DND-41 (cell line): Measurements from ENCODE around the gene AMZ2.

ENCODE experiments used
- ATAC-seq: fragments of 200-7000 bp; cut with Tn5 transposase; 3 replicates; pipeline ENCODE4 v1.9.1; 2021; ENCODE audit warnings: low read depth; ENCODE audit not compliant: insufficient read depth
- DNase-seq: peaks from one replicate; pipeline ENCODE4 v3.0.0-alpha.2; 2020
- H2AFZ ChIP-seq: 2 replicates; pipeline ENCODE4 v1.6.0; 2012; ENCODE audit warnings: low read depth, low read length
- H3K27ac ChIP-seq: 2 replicates; pipeline ENCODE4 v1.5.1; 2012; ENCODE audit warnings: low read length, inconsistent platforms
- H3K27me3 ChIP-seq: fragments of 200-600 bp; sonication (generic); 2 replicates; pipeline ENCODE4 v1.6.0; 2012; ENCODE audit warnings: low read length, mild to moderate bottlenecking, inconsistent platforms; ENCODE audit not compliant: insufficient read depth, poor library complexity
- H3K36me3 ChIP-seq: 2 replicates; pipeline ENCODE4 v1.5.1; 2012; ENCODE audit warnings: low read length, inconsistent platforms; ENCODE audit not compliant: insufficient read depth
- H3K4me1 ChIP-seq: 2 replicates; pipeline ENCODE4 v1.5.1; 2012; ENCODE audit warnings: mild to moderate bottlenecking, low read length; ENCODE audit not compliant: insufficient read depth
- H3K4me2 ChIP-seq: 2 replicates; pipeline ENCODE4 v1.6.0; 2012; ENCODE audit warnings: mild to moderate bottlenecking, moderate library complexity, low read length, inconsistent platforms; ENCODE audit not compliant: insufficient read depth
- H3K4me3 ChIP-seq, 2 experiments: fragments of 200-600 bp in 1 of 2; shearing (Covaris generic) in 1 of 2; 2 replicates each; pipeline ENCODE4 v1.5.1; 2012 to 2016; ENCODE audit warnings: inconsistent platforms in 2 of 2, low read length in 2 of 2, mild to moderate bottlenecking in 2 of 2, low read depth in 1 of 2, moderate library complexity in 1 of 2
- H3K79me2 ChIP-seq: 2 replicates; pipeline ENCODE4 v1.6.0; 2012; ENCODE audit warnings: low read length, inconsistent platforms; ENCODE audit not compliant: insufficient read depth
- H3K9ac ChIP-seq: 2 replicates; pipeline ENCODE4 v1.6.0; 2012; ENCODE audit warnings: low read depth, mild to moderate bottlenecking, inconsistent platforms, low read length, moderate library complexity
- H3K9me3 ChIP-seq: 2 replicates; pipeline ENCODE4 v1.5.1; 2012; ENCODE audit warnings: low read length, moderate library complexity, mild to moderate bottlenecking, inconsistent platforms; ENCODE audit not compliant: insufficient read depth, severe bottlenecking
- H4K20me1 ChIP-seq: 2 replicates; pipeline ENCODE4 v1.6.0; 2012; ENCODE audit warnings: low read length; ENCODE audit not compliant: insufficient read depth
- CTCF ChIP-seq: IDR thresholded peaks from 2 replicates; pipeline ENCODE4 v1.5.1; 2012; ENCODE audit warnings: borderline replicate concordance, low read length, moderate library complexity, mild to moderate bottlenecking; ENCODE audit not compliant: poor library complexity, severe bottlenecking; ENCODE audit errors: extremely low read depth
- EZH2 ChIP-seq: IDR thresholded peaks from 3 replicates; pipeline ENCODE4 v1.6.1; 2012; ENCODE audit warnings: borderline replicate concordance, low read depth, mild to moderate bottlenecking, moderate library complexity, low read length, inconsistent platforms; ENCODE audit not compliant: severe bottlenecking

Gene AMZ2

GRCh38 chr17:68301438-68301959, 53.7 kb downstream of the AMZ2 start:
- Histone ChIP-seq H3K4me1 (peaks cover 32% of the 10 kb centered on the region), H3K27ac (no peak overlapping the region), H3K9ac (no peak overlapping the region), H3K4me3 (no peak overlapping the region), H3K9me3 (no peaks in the 10 kb centered on the region), H2AFZ (no peak overlapping the region), H3K4me2 (no peak overlapping the region), H3K79me2 (peaks cover 4% of the 10 kb centered on the region; the same call in 1 of the 2 replicates), H4K20me1 (no peaks in the 10 kb centered on the region), H3K36me3 (no peaks in the 10 kb centered on the region), H3K27me3 (no peaks in the 10 kb centered on the region)
- ATAC-seq = no peak
- no peak for TF ChIP-seq EZH2
- TF ChIP-seq CTCF = no peak
- no peak for DNase-seq

DNA sequence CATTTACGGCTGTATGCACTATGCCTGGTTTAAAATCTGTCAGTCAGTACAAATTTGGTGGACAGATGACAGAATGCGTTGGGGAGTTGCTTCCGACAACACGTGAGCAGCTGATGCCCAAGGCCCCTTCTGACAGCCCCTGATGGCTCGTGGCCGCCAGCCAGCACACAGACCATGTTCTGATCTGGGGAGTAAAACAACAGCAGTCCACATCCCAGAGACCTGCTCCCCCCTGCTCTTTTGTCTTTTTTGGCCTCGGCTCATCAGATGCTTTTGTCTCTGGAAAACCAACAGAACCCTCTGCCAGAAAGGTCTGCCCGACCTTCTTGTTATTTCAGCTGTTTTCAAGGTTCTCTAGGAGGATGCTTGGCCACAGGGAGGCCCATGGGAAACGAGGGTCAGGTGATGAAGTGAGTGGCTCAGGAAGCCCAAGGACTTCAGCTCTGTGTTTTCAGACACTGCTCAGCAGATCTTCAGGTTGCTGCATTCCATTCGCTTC, 54.3 kb downstream of the AMZ2 start:
- peaks cover 32% of the 10 kb centered on the region for H3K4me1 ChIP-seq
- H3K36me3 ChIP-seq = peaks cover 4% of the 10 kb centered on the region; the same call in 1 of the 2 replicates
- no peak for ATAC-seq
- H3K9ac ChIP-seq = no peak overlapping the region
- H3K79me2 ChIP-seq = peaks cover 4% of the 10 kb centered on the region; the same call in 1 of the 2 replicates
- H3K27ac ChIP-seq = no peak overlapping the region
- H3K9me3 ChIP-seq = no peaks in the 10 kb centered on the region
- H3K4me2 ChIP-seq = no peak overlapping the region
- DNase-seq = no peak
- no peaks in the 10 kb centered on the region for H4K20me1 ChIP-seq
- no peaks in the 10 kb centered on the region for H3K27me3 ChIP-seq
- H2AFZ ChIP-seq = no peak overlapping the region
- no peak overlapping the region for H3K4me3 ChIP-seq
- TF ChIP-seq CTCF (no peak), EZH2 (no peak)

- Histone ChIP-seq H4K20me1 (no peaks in the 10 kb centered on the region), H3K9me3 (no peaks in the 10 kb centered on the region), H3K4me1 (peaks cover 27% of the 10 kb centered on the region), H3K9ac (no peak overlapping the region), H3K4me3 (no peak overlapping the region), H3K4me2 (no peak overlapping the region), H2AFZ (no peak overlapping the region), H3K27me3 (no peaks in the 10 kb centered on the region), H3K27ac (no peak overlapping the region; the same call in 1 of the 2 replicates), H3K36me3 (peaks cover 7% of the 10 kb centered on the region; the same call in 1 of the 2 replicates), H3K79me2 (peaks cover 3% of the 10 kb centered on the region; the same call in 1 of the 2 replicates)
- no peak for DNase-seq
- TF ChIP-seq CTCF (no peak), EZH2 (no peak)
- ATAC-seq = no peak
Observed at GRCh38 chr17:68302666-68303065, 54.8 kb downstream of the AMZ2 start.

DNA sequence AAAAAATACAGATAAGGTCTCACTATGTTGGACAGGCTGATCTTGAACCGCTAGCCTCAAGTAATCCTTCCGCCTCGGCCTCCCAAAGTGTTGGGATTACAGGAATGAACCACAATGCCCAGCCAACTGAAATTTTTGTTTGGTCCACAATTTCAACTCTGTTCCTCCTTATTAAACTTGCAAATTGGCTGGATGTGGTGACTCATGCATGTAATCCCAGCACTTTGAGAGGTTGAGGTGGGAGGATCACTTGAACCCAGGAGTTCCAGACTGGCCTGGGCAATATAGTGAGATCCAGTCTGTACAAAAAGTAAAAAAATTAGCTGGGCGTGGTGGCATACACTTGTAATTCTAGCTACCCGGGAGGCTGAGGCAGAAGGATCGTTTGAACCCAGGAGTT, 56.9 kb downstream of the AMZ2 start:
- H3K4me1 ChIP-seq = peaks cover 15% of the 10 kb centered on the region
- no peak overlapping the region for H3K9ac ChIP-seq
- H3K4me2 ChIP-seq = no peak overlapping the region
- H3K27me3 ChIP-seq = no peaks in the 10 kb centered on the region
- H3K79me2 ChIP-seq = 0 out of 2 replicates have a peak, but pooled peaks cover 2% of the 10 kb centered on the region
- H2AFZ ChIP-seq = no peak overlapping the region
- H3K4me3 ChIP-seq = no peak overlapping the region
- no peak for ATAC-seq
- TF ChIP-seq CTCF = no peak
- TF ChIP-seq EZH2 = no peak
- no peak for DNase-seq
- peaks cover 7% of the 10 kb centered on the region; the same call in 1 of the 2 replicates for H3K36me3 ChIP-seq
- no peaks in the 10 kb centered on the region for H3K9me3 ChIP-seq
- no peak overlapping the region for H3K27ac ChIP-seq
- no peaks in the 10 kb centered on the region for H4K20me1 ChIP-seq
